ENCODE results near the gene AGAP1. TPM values are rescaled to one million over a fixed set of nuclear protein-coding genes. Genes with fewer than 3 reads are reported as not detected.

AGAP1 gene
- total and polyA plus RNA-seq, 8 donors, result 5.0 to 27.6 (median 17.4) TPM

DNA sequence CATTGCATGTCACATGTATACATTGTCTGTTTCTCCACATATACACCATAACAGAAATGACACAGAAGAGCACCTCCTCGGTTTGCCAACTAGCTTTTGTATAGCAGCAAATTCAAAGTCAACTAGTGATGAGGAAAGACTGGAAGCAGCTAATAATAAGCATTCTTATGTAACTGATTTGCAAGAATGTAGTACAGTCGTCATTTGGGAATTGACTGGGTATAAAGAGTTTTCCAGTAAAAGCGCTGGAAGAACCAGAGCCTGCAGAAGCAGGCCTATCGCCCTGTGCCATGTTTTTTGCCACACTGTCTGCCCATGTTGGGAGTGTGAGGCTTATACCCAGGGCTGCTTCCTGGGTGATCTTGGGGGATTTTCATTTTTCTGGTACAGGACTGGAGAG is 363.8 kb downstream of the AGAP1 start:
- Histone ChIP-seq H3K27me3 (no peaks in the 10 kb centered on the region), H3K9me3 (no peaks in the 10 kb centered on the region), H3K27ac (no peak overlapping the region), H3K4me3 (no peak overlapping the region), H3K4me1 (no peaks in the 10 kb centered on the region), H3K36me3 (no peaks in the 10 kb centered on the region)
- TF ChIP-seq, protein P1, sequence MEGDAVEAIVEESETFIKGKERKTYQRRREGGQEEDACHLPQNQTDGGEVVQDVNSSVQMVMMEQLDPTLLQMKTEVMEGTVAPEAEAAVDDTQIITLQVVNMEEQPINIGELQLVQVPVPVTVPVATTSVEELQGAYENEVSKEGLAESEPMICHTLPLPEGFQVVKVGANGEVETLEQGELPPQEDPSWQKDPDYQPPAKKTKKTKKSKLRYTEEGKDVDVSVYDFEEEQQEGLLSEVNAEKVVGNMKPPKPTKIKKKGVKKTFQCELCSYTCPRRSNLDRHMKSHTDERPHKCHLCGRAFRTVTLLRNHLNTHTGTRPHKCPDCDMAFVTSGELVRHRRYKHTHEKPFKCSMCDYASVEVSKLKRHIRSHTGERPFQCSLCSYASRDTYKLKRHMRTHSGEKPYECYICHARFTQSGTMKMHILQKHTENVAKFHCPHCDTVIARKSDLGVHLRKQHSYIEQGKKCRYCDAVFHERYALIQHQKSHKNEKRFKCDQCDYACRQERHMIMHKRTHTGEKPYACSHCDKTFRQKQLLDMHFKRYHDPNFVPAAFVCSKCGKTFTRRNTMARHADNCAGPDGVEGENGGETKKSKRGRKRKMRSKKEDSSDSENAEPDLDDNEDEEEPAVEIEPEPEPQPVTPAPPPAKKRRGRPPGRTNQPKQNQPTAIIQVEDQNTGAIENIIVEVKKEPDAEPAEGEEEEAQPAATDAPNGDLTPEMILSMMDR (IDR thresholded peaks at IDR 0.05), result no peak
- ATAC-seq (no peak), DNase-seq (no peak), FAIRE-seq (no peak)
- intact Hi-C loops (cut with DNase I), result no loop called here
- WGBS, 2 donors, result 84 to 87% methylated on average over 4 of the region's 4 CpGs

DNA sequence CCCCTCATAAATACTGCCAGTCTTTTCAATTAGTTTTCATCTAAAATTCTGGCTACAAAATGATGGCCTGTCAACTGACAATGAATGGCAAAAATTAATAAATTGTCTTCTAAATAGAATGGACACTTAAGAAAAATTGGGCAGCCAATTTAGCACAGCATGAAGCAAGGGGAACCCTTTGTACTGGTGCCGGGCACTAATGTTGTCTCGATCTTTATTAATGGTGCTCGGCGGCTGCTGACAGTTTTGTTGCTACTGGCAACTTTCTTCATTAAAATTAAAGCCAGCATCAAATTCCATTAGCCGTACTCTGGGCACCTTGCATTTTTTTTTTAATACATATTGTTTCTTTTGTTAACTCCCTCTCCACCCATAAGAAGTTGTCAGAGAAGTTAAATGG is 365.0 kb downstream of the AGAP1 start:
- no peak overlapping the region for H3K27ac ChIP-seq
- intact Hi-C loops (cut with DNase I), result no loop called here
- H3K9me3 ChIP-seq, result no peaks in the 10 kb centered on the region
- no peak overlapping the region for H3K4me3 ChIP-seq
- TF ChIP-seq, protein P1 (IDR thresholded peaks at IDR 0.05), result no peak
- no peak for ATAC-seq
- DNase-seq, result no peak
- H3K27me3 ChIP-seq, result no peaks in the 10 kb centered on the region
- WGBS, 2 donors, result 87 to 92% methylated on average over 5 of the region's 5 CpGs
- no peaks in the 10 kb centered on the region for H3K36me3 ChIP-seq
- no peak for FAIRE-seq
- H3K4me1 ChIP-seq, result no peaks in the 10 kb centered on the region

DNA sequence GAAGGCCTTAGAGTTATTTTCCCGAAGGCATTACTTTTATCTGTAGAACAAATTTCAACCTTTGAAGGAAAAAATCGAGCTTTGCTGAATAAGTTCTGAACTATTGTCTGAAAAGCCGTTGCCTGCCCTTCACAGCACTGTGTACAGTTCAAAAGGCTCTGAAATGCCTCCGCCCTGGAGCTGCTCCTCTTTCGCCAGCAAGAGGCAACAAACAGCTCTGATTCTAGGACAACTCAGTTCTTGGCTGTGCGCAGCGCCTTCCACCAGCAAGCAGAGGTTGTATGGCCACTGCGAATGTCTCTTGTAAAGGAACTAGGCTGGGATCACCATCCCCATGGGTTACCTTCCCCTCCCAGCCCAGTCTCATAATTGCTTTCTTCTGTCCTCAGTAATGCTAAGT is 365.8 kb downstream of the AGAP1 start:
- Histone ChIP-seq H3K27me3 (no peaks in the 10 kb centered on the region), H3K27ac (no peak overlapping the region), H3K36me3 (no peaks in the 10 kb centered on the region), H3K9me3 (no peaks in the 10 kb centered on the region), H3K4me1 (no peaks in the 10 kb centered on the region), H3K4me3 (no peak overlapping the region)
- TF ChIP-seq, protein P1 (IDR thresholded peaks at IDR 0.05), result no peak
- no peak for FAIRE-seq
- ATAC-seq, result no peak
- no peak for DNase-seq
- 92 to 94% methylated on average over 8 of the region's 8 CpGs for WGBS, 2 donors
- intact Hi-C loops (cut with DNase I), result no loop called here

DNA sequence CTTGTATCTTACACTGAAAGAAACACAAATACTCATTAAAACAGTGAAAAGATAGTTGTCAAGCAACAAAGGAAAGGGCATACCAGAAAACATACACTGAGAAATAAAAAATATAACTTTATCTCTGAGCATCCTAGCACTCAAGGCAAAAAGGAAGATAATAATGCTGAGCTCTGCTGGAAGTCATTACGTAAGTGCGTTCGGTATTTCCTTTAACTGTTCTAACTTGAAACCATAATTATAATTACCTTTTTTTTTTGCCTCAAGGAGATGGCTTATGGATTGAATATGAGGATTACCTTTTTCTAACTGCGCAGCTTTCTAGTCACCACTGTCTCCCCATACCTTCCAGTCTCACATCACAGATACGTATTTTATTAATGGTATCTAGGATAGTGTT is 366.3 kb downstream of the AGAP1 start:
- Histone ChIP-seq H3K36me3 (no peaks in the 10 kb centered on the region), H3K4me3 (no peak overlapping the region), H3K4me1 (no peaks in the 10 kb centered on the region), H3K9me3 (no peaks in the 10 kb centered on the region), H3K27ac (no peak overlapping the region), H3K27me3 (no peaks in the 10 kb centered on the region)
- FAIRE-seq (no peak), DNase-seq (no peak), ATAC-seq (no peak)
- TF ChIP-seq, protein P1 (IDR thresholded peaks at IDR 0.05), result no peak
- intact Hi-C loops (cut with DNase I), result no loop called here
- WGBS, 2 donors, result 95 to 96% methylated on average over 5 of the region's 5 CpGs

DNA sequence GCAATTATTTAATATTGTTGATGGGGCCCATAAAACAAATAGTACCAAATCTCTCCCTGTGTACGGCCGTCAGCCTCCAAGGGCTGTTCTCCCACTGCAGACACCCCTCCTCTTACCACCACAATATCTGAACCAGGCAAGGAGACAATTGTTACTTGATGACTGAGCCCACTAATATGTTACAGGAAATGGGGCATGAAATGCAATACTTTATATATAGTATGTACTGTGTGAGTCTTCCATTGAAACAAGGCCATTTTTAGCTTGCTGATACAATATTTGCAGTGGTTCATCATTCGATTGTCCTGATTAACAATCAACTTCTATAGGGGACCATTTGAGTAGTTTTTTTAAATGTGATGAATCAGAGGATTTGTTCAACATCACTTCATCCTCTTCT is 367.0 kb downstream of the AGAP1 start:
- H3K4me3 ChIP-seq, result no peak overlapping the region
- 85 to 86% methylated on average over 3 of the region's 3 CpGs for WGBS, 2 donors
- DNase-seq (no peak), ATAC-seq (no peak), FAIRE-seq (no peak)
- no peaks in the 10 kb centered on the region for H3K27me3 ChIP-seq
- no peak overlapping the region for H3K27ac ChIP-seq
- no peaks in the 10 kb centered on the region for H3K4me1 ChIP-seq
- no peaks in the 10 kb centered on the region for H3K9me3 ChIP-seq
- H3K36me3 ChIP-seq, result no peaks in the 10 kb centered on the region
- TF ChIP-seq, protein P1 (IDR thresholded peaks at IDR 0.05), result no peak
- intact Hi-C loops (cut with DNase I), result no loop called here
